GM12865 (cell line): ENCODE data around the gene NCS1.

Experiments
- DNase-seq: peaks from one replicate; pipeline ENCODE4 v3.0.0; 2010; ENCODE audit warnings: low read depth
- H3K4me3 ChIP-seq: 2 replicates; pipeline ENCODE4 v1.5.1; 2011; ENCODE audit warnings: mild to moderate bottlenecking, low read depth, low read length, control low read depth
- TF ChIP-seq, protein P1 (sequence below): IDR thresholded peaks from 2 replicates; pipeline ENCODE4 v1.5.1; 2011; ENCODE audit warnings: low read length, control low read depth, low read depth, inconsistent platforms; ENCODE audit not compliant: insufficient read depth; ENCODE audit errors: missing control alignments

NCS1 gene

DNA sequence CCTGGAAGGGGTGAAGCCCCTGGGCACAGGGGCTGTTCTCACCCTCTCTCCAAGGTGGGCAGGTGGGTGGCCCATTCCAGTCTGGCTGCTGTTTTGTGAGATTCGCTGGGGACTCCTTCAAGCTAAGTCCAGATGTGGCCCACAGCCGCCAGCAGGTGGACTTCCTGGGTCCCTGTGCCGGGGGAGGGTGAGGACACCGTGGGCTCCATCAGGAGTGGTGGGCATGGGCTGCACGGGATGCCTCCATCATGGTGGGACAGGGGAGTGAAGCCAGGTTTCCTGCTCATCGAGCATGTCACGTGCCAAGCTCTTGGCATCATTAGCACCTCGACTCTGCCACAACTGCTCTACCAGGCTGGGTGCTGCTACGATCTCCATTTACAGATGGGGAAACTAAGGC is 1.8 kb downstream of the NCS1 start:
- DNase-seq: no peak
- no peak overlapping the region for H3K4me3 ChIP-seq
- TF ChIP-seq, protein P1, sequence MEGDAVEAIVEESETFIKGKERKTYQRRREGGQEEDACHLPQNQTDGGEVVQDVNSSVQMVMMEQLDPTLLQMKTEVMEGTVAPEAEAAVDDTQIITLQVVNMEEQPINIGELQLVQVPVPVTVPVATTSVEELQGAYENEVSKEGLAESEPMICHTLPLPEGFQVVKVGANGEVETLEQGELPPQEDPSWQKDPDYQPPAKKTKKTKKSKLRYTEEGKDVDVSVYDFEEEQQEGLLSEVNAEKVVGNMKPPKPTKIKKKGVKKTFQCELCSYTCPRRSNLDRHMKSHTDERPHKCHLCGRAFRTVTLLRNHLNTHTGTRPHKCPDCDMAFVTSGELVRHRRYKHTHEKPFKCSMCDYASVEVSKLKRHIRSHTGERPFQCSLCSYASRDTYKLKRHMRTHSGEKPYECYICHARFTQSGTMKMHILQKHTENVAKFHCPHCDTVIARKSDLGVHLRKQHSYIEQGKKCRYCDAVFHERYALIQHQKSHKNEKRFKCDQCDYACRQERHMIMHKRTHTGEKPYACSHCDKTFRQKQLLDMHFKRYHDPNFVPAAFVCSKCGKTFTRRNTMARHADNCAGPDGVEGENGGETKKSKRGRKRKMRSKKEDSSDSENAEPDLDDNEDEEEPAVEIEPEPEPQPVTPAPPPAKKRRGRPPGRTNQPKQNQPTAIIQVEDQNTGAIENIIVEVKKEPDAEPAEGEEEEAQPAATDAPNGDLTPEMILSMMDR: no peak

DNA sequence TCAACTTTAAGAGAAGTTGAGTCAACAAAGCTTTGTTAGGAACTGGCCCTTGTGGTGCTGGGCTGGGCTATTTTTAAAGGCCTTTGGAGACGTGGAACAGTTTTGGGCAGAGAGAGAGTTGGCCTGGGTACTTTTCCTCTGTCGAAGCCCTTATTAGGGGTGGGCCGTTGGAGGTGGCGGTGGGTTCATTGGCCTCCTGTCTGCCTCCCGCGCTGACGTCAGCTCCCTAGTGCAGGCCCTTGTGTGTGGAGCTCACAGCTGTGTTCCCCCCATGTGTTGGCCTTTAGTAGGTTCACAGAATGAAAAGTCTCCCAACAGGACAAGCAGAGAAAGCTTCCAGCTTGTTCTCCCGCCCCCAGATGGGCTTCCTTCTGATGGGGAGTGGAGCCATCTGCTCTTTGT is 2.7 kb downstream of the NCS1 start:
- no peak for DNase-seq
- no peak overlapping the region for H3K4me3 ChIP-seq
- TF ChIP-seq, protein P1: no peak

DNA sequence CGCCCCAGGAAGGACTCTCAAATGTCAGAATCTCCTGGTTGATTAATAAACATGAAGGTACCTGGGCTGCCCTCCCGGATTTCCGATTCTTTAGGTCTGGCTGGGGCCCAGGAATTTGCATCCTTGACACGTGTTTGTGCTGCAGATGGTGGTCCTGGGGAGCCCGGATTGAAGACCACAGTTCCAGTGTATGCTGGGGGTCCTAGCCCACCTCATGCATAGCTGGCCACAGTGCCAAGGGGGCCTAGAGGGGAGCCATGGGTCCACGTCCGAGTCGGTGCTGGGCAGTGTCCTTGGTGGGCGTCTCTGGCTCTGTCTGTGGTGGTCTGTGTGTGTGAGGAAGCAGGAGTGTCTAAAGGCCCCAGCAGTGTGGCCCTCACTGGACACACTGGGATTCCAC is 3.2 kb downstream of the NCS1 start:
- no peak for DNase-seq
- TF ChIP-seq, protein P1: no peak
- no peak overlapping the region for H3K4me3 ChIP-seq

DNA sequence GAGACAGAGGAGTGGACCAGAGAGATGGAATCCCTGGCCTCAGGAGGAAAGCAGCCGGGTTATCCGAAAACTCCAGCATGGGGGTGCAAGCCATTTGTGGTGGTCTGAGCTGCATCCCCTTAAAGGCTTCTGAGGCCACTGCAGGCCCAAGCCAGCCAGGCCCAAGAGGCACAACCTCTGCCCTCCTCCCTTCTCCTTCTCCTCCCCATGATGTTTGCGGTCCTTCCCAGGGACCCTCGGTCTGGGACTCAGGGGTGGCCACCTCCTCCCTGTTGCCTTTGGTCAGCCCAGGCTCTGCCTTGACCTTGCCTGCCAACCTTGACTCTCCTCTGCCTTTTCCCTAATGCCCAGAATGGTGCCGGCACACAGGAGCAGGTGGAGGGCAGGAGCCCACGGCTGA is 4.6 kb downstream of the NCS1 start:
- no peak overlapping the region for H3K4me3 ChIP-seq
- DNase-seq: no peak
- TF ChIP-seq, protein P1: no peak

DNA sequence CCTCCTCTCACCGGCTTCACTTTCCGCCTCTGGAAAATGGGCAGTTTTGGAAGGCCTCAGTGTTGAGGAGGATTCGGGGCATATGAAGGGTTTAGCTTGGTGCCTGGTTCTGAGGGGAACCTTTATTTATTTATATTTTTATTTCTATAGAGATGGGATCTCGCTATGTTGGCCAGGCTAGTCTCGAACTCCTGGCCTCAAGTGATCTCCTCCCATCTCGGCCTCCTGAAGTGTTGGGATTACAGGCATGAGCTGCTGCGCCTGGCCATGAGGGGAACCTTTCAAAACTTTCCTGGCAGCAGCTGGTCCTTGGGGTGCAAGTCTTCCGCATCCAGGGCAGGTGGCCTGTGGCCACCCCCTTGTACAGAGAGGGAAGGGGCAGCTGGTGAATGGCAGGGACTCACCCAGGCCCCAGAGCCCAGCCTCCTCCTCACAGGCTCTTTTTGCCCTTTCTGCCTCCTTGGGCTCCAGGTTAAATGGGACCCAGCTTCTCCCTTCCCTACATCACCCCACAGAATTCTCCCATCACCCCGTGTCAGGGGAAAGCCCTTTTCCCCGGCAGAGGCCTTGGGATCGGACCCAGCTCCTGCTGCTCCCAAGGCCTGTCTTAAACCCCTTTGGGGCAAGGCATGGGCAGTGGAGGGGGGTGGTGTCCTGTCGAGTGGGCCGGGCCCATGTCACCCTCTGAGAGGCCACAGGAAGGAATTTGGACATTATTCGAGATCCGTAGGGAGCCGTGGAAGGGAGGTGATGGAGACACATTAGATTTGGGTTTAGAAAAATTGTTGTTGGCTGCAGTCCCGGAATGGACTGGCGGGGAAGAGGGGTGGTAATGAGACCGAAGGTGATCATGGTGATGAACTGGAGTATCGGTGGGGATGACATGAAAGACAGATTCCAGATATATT is 5.9 kb downstream of the NCS1 start:
- TF ChIP-seq, protein P1: no peak
- DNase-seq: no peak
- no peak overlapping the region for H3K4me3 ChIP-seq

DNA sequence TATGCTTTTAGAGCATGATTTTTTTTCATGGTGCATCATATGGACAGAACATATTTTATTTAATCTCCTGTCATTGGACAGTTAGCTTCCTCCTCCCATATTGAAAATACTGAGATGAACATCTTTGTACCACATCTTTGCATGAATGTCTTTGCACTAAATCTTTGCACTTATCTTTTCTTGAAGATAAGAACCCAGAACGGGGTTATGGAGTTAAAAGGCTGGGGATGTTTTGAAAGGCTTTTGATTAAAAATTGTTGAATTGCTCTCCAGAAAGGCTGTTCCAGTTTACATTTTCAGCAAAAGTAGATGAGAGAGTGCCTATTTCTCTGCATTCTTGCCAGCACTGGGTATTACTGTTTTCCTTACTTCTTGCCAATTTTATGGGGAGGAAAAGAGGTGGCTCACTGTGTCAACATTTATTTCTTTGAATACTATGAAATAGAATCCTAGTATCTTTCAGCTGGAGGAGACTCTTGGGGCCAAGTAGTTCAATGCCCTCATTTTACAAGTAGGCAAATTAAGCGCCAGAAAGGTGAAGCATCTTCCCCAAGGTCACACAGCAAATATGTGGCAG is 7.2 kb downstream of the NCS1 start:
- no peak for DNase-seq
- no peak overlapping the region for H3K4me3 ChIP-seq
- TF ChIP-seq, protein P1: no peak
